ENCODE results near the gene RAB3GAP2.

DNA sequence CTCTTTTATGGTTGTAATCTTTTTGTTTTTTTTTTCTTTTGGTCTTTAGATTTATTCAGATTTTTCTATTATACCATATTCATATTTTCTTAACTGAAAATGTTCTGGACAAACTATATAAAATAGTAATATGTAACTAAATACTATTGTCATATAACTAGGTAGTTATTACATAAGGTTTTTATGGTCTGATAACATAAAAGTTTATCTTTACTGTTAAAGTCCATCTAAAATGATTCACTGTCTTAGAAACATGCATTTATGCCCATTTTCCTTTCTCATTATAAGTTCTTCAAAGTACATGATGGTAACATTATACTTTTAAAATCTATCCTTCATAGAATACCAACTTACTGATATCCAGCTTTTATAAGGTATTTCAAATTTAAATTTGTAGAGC lies 149.2 kb downstream of the RAB3GAP2 start:
- TF ChIP-seq CTCF (IDR thresholded peaks at IDR 0.05) (no peak), POLR2A (IDR thresholded peaks at IDR 0.05) (no peak)
